Measurements from ENCODE around the gene BRD4. TPM values are rescaled to one million over a fixed set of nuclear protein-coding genes. Genes with fewer than 3 reads are reported as not detected.

The BRD4 gene
- total RNA-seq, 1 donor from 2014 or later: 53.0 TPM

DNA sequence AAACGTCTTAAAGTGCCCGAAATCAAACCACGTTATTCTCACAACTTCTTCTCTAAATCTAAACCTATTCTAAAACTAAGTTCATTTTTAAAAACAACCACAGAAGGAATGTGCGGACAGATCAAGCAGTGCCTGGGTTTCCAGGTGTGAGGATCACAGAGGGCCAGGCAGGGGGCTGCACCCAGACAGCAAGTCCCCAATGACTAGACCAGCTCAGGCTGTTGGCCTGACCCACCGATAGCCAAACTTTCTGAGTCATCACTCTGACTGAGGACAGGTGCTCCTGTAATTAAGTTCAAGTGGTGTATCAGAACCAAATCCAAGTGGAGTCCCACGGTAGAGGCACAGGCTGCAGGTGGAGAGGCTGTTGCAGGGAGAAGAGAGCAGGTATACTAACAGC, 62.5 kb downstream of the BRD4 start:
- H3K4me1 ChIP-seq: peaks cover 71% of the 10 kb centered on the region
- TF ChIP-seq POLR2AphosphoS5 (IDR thresholded peaks at IDR 0.05; ENCODE audit: insufficient read depth in 1 of 2, low read depth in 1 of 2): no peak
- TF ChIP-seq POLR2A (IDR thresholded peaks at IDR 0.05): no peak
- TF ChIP-seq, protein P1, sequence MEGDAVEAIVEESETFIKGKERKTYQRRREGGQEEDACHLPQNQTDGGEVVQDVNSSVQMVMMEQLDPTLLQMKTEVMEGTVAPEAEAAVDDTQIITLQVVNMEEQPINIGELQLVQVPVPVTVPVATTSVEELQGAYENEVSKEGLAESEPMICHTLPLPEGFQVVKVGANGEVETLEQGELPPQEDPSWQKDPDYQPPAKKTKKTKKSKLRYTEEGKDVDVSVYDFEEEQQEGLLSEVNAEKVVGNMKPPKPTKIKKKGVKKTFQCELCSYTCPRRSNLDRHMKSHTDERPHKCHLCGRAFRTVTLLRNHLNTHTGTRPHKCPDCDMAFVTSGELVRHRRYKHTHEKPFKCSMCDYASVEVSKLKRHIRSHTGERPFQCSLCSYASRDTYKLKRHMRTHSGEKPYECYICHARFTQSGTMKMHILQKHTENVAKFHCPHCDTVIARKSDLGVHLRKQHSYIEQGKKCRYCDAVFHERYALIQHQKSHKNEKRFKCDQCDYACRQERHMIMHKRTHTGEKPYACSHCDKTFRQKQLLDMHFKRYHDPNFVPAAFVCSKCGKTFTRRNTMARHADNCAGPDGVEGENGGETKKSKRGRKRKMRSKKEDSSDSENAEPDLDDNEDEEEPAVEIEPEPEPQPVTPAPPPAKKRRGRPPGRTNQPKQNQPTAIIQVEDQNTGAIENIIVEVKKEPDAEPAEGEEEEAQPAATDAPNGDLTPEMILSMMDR (IDR thresholded peaks at IDR 0.05): no peak
- H3K4me3 ChIP-seq: no peak overlapping the region
- intact Hi-C loops (cut with DNase I): loop anchor here (10.0 kb wide), 2 partner anchors 165 to 285 kb away; no protein-coding TSS in a partner anchor
- no peaks in the 10 kb centered on the region for H3K9me3 ChIP-seq
- DNase-seq (ENCODE audit: extremely low spot score in 2 of 2): no peak
- no peak overlapping the region for H3K27ac ChIP-seq
- peaks cover 0 to 42% of the 10 kb centered on the region in 2 donors for H3K36me3 ChIP-seq
- H3K27me3 ChIP-seq: no peaks in the 10 kb centered on the region

DNA sequence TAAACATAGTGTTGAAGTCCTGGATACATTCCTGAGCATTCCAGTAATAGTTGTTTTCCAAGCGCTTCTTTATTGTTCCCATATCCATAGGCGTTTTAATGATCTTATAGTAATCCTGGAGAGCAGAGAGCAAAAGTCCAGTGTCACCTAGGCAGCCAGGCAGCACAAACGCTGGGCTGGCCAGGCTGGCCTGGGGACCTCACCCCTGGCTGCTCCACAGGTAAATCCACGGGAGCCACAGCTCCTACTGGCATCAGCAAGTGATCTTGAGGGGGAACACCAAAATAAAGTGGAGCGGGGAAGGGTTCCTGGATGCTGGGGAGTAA, 63.4 kb downstream of the BRD4 start:
- DNase-seq (ENCODE audit: extremely low spot score in 2 of 2): no peak
- Histone ChIP-seq H3K9me3 (no peaks in the 10 kb centered on the region), H3K27me3 (no peaks in the 10 kb centered on the region), H3K27ac (no peak overlapping the region), H3K4me1 (peaks cover 71% of the 10 kb centered on the region), H3K36me3 (peaks cover 0 to 51% of the 10 kb centered on the region in 2 donors), H3K4me3 (no peak overlapping the region)
- intact Hi-C loops (cut with DNase I): loop anchor here (10.0 kb wide), 2 partner anchors 166 to 286 kb away; no protein-coding TSS in a partner anchor
- TF ChIP-seq, protein P1 (IDR thresholded peaks at IDR 0.05): no peak
- TF ChIP-seq POLR2A (IDR thresholded peaks at IDR 0.05) (no peak), POLR2AphosphoS5 (IDR thresholded peaks at IDR 0.05; ENCODE audit: insufficient read depth in 1 of 2, low read depth in 1 of 2) (no peak)

DNA sequence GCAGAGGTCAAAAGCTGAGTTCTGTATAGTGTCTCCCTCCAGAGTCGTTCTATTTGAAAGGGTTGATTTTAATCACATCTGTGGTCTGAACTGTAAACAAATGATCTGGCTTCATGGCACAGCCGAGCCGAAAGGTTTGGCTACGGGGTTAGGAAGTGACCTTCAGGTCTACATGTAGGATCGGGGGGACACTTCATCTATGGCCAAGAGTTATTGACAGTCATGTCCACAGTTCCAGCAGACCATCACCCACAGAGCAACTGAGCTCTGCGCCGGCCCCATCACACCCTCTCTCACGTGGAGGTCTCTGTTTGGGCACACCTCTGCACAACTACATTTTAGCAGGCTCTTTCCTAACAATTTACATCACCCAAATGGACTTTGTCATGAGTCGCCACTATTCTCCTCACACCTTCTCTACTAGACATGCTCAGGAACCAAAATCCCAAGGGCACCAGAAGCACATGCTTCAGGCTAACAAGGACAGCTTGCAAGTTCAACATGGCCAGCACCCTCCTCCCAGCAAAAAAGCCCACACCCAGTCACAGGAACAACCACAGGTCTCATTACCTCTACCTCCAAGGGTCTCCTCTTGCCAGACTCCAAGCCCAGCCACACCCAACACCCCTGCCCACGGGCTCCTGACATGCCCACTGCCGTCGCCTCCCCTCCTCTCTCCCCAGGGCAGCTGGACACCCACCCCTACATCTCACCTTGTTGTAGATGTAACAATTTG, 64.0 kb downstream of the BRD4 start:
- Histone ChIP-seq H3K27ac (no peak overlapping the region), H3K9me3 (no peaks in the 10 kb centered on the region), H3K4me3 (no peak overlapping the region), H3K27me3 (no peaks in the 10 kb centered on the region), H3K4me1 (peaks cover 74% of the 10 kb centered on the region), H3K36me3 (peaks cover 0 to 57% of the 10 kb centered on the region in 2 donors)
- intact Hi-C loops (cut with DNase I): loop anchor here (10.0 kb wide), 2 partner anchors 166 to 286 kb away; no protein-coding TSS in a partner anchor
- no peak for DNase-seq (ENCODE audit: extremely low spot score in 2 of 2)
- no peak for TF ChIP-seq POLR2A (IDR thresholded peaks at IDR 0.05)
- no peak for TF ChIP-seq POLR2AphosphoS5 (IDR thresholded peaks at IDR 0.05; ENCODE audit: insufficient read depth in 1 of 2, low read depth in 1 of 2)
- TF ChIP-seq, protein P1 (IDR thresholded peaks at IDR 0.05): no peak

DNA sequence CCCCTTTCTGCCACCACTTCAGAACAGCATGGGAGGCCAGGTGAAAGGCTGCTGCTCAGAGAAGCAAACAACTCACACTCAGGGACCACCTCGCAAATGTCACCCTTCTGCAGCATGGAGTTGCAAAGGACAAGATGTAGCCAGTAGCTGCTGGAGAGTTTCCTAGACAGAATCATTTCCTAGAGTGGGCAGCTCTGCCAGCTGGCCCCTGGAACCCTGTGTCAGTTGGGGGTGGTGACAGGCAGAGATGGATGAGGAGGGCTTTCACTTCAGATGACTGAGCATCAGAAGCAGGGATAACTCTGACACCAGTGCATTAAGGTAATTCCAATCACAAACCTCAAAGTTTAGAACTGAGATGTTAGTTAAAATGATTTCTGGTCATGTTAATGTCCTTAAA, 65.7 kb downstream of the BRD4 start:
- Histone ChIP-seq H3K4me3 (no peak overlapping the region), H3K9me3 (no peaks in the 10 kb centered on the region), H3K27ac (peak overlapping the region; percentile 67), H3K27me3 (no peaks in the 10 kb centered on the region), H3K4me1 (peaks cover 63% of the 10 kb centered on the region), H3K36me3 (peaks cover 0 to 57% of the 10 kb centered on the region in 2 donors)
- TF ChIP-seq, protein P1 (IDR thresholded peaks at IDR 0.05): no peak
- TF ChIP-seq POLR2A (IDR thresholded peaks at IDR 0.05): no peak
- no peak for TF ChIP-seq POLR2AphosphoS5 (IDR thresholded peaks at IDR 0.05; ENCODE audit: insufficient read depth in 1 of 2, low read depth in 1 of 2)
- DNase-seq (ENCODE audit: extremely low spot score in 2 of 2): no peak
- intact Hi-C loops (cut with DNase I): loop anchor here (10.0 kb wide), 2 partner anchors 168 to 288 kb away; no protein-coding TSS in a partner anchor

DNA sequence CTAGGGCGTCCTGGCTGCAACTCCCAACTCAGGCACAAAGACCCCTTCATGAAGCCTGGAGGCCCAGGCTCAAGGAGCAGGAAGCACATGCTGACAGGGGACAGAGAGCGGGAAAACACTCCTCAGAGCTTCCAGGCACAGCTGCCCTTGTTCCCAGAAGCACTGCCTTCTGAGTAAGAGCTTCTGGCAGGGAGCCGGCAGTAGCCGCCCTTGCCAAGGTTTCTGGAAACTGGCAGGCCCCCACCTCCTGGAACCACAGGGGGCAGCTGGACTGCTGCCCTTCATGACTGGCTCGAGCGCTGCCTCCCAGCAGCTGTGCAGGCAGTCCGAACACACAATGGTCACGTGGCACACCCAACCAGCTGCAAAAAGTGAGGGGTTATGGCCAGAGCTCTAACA, 66.5 kb downstream of the BRD4 start:
- H3K27ac ChIP-seq: peak overlapping the region; percentile 67
- no peak overlapping the region for H3K4me3 ChIP-seq
- no peaks in the 10 kb centered on the region for H3K27me3 ChIP-seq
- intact Hi-C loops (cut with DNase I): loop anchor here (2.0 to 10.0 kb wide), 4 partner anchors 15 to 289 kb away; partner anchors contain the start of gene BRD4
- H3K36me3 ChIP-seq: peaks cover 0 to 50% of the 10 kb centered on the region in 2 donors
- DNase-seq (ENCODE audit: extremely low spot score in 2 of 2): no peak
- peaks cover 57% of the 10 kb centered on the region for H3K4me1 ChIP-seq
- TF ChIP-seq, protein P1 (IDR thresholded peaks at IDR 0.05): no peak
- TF ChIP-seq POLR2A (IDR thresholded peaks at IDR 0.05) (no peak), POLR2AphosphoS5 (IDR thresholded peaks at IDR 0.05; ENCODE audit: insufficient read depth in 1 of 2, low read depth in 1 of 2) (peak; percentile 79 to 94)
- no peaks in the 10 kb centered on the region for H3K9me3 ChIP-seq

Data from vagina (tissue), 2 donors.